Stomach (tissue), 19 donors: ENCODE results near the gene EOLA2. TPM values are rescaled to one million over a fixed set of nuclear protein-coding genes. Genes with fewer than 3 reads are reported as not detected.

Experiments used
- DNase-seq, 2 donors: peaks; one replicate each; pipeline versions ENCODE4 v3.0.0 to v3.0.0-alpha.2; 2013 to 2019
- H3K27ac ChIP-seq, 5 donors: fragments of 200-600 bp in 4 of 5; sonication (generic) in 4 of 5; one replicate each; pipeline ENCODE4 v1.5.1; 2013 to 2019; ENCODE audit warnings: mild to moderate bottlenecking in 1 of 5, moderate library complexity in 1 of 5
- H3K27me3 ChIP-seq, 3 donors: fragments of 200-600 bp; sonication (generic); one replicate each; pipeline ENCODE4 v1.5.1; 2017 to 2019; ENCODE audit warnings: mixed run types in 1 of 3
- H3K36me3 ChIP-seq, 4 donors: fragments of 200-600 bp; sonication (generic); 1 replicate in 3 of 4; 2 replicates in 1 of 4; pipeline ENCODE4 v1.5.1; 2016 to 2019
- H3K4me1 ChIP-seq, 4 donors: fragments of 200-600 bp; sonication (generic); one replicate each; pipeline ENCODE4 v1.5.1; 2016 to 2019
- H3K4me3 ChIP-seq, 4 donors: fragments of 200-600 bp; sonication (generic) in 3 of 4; one replicate each; pipeline ENCODE4 v1.5.1; 2016 to 2019; ENCODE audit warnings: mild to moderate bottlenecking in 1 of 4
- H3K9me3 ChIP-seq, 4 donors: fragments of 200-600 bp; sonication (generic); one replicate each; pipeline ENCODE4 v1.5.1; 2016 to 2019
- CTCF ChIP-seq, 7 experiments: fragments of 450-650 bp in 4 of 7; fragments of 200-600 bp in 3 of 7; sonication (generic) in 3 of 7; IDR thresholded peaks; one replicate each; pipeline ENCODE4 v1.5.1; 2016 to 2019; ENCODE audit warnings: antibody characterized with exemption in 7 of 7, control low read depth in 2 of 7, mild to moderate bottlenecking in 1 of 7
- EP300 ChIP-seq: sonication (generic); formaldehyde crosslinking; IDR thresholded peaks from one replicate; pipeline ENCODE4 v1.6.1; 2017; ENCODE audit warnings: antibody characterized with exemption
- POLR2A ChIP-seq, 4 donors: fragments of 450-650 bp; IDR thresholded peaks; one replicate each; pipeline ENCODE4 v1.6.1; 2016; ENCODE audit warnings: antibody characterized with exemption in 4 of 4, control low read depth in 2 of 4, mild to moderate bottlenecking in 1 of 4, moderate library complexity in 1 of 4
- POLR2AphosphoS5 ChIP-seq, 3 donors: sonication (generic); formaldehyde crosslinking; IDR thresholded peaks; one replicate each; pipeline ENCODE4 v1.6.1; 2016; ENCODE audit warnings: antibody characterized with exemption in 3 of 3
- WGBS, 5 donors: extraction: QIAGEN DNeasy Blood & Tissue Kit in 3 of 5; methylation state at CpG; one replicate each; pipeline versions ENCODE4 v1.1.5 to v1.1.7; 2013 to 2018; 5-methylcytosine and 5-hydroxymethylcytosine counted together
- intact Hi-C: fragments of 100-400 bp; cut with DNase I; formaldehyde crosslinking; loops from one replicate; pipeline ENCODE4 v1.15.1; 2023; ENCODE audit warnings: low total_unique reads
- long read RNA-seq, 10 donors: transcript quantifications; one replicate each; lab custom pipeline, GENCODE V29; 2026
- polyA plus RNA-seq, 3 donors: library from polyadenylated mRNA; stranded (reverse); fragments of 200-250 nt; gene quantifications; one replicate each; pipeline ENCODE4 v1.2.3, GENCODE V29; 2013
- total RNA-seq, 5 donors: library from RNA; depleted of rRNA; stranded (reverse); fragments of >200 nt; gene quantifications; one replicate each; pipeline versions ENCODE4 v1.1.0 to v1.2.3, GENCODE V29; 2014 to 2016
- donor health status: healthy with polysubstance abuse.
- donor health status: Bipolar disorder and iron deficiency.
- donor health status: healthy.

Gene EOLA2
- total RNA-seq (100 to 1,000 TPM in 1 of 5 donors, 10 to 100 TPM in 2, 1 to 10 TPM in 2; 4.9 to 106 (median 23.7) TPM), polyA plus RNA-seq (10 to 100 TPM; 21.0 to 28.1 (median 22.0) TPM)
- long read RNA-seq, donor 1, partial matches to known transcripts, result 0 of 2 reads
- long read RNA-seq, donor 1, other reads (novel, unspliced or antisense), result 0 of 2 reads
- long read RNA-seq, donor 2, partial matches to known transcripts, result 0 of 2 reads
- long read RNA-seq, donor 2, other reads (novel, unspliced or antisense), result 0 of 2 reads
- long read RNA-seq, donor 3, partial matches to known transcripts, result 0 of 2 reads
- long read RNA-seq, donor 3, other reads (novel, unspliced or antisense), result 0 of 2 reads
- long read RNA-seq, donor 4, result 0 reads
- long read RNA-seq, donor 5, partial matches to known transcripts, result 0 of 3 reads
- long read RNA-seq, donor 5, other reads (novel, unspliced or antisense), result 0 of 3 reads
- long read RNA-seq, donor 6, transcript CXorf40B-203 (5 exons, 1,653 nt), result major isoform, 6 of 7 reads
- long read RNA-seq, donor 6, partial matches to known transcripts, result 0 of 7 reads
- long read RNA-seq, donor 6, other reads (novel, unspliced or antisense), result 0 of 7 reads
- long read RNA-seq, donor 7, result 0 reads
- long read RNA-seq, donor 8, partial matches to known transcripts, result 0 of 6 reads
- long read RNA-seq, donor 8, other reads (novel, unspliced or antisense), result 0 of 6 reads
- long read RNA-seq, donor 9, partial matches to known transcripts, result 0 of 5 reads
- long read RNA-seq, donor 9, other reads (novel, unspliced or antisense), result 0 of 5 reads
- long read RNA-seq, donor 10, partial matches to known transcripts, result 0 of 2 reads
- long read RNA-seq, donor 10, other reads (novel, unspliced or antisense), result 0 of 2 reads

- Histone ChIP-seq H3K4me3 (peak within 1 kb of the TSS; percentile 55 to 77 (median 68)), H3K4me1 (peaks cover 0 to 8% (median 6%) of the 10 kb centered on the region in 4 donors), H3K27ac (peak within 1 kb of the TSS; percentile 78 to 95 (median 94)), H3K36me3 (peaks cover 0 to 13% (median 8%) of the 10 kb centered on the region in 4 donors), H3K9me3 (no peaks in the 10 kb centered on the region), H3K27me3 (no peaks in the 10 kb centered on the region)
- WGBS, 5 donors, result 0 to 68% (median 10%) methylated on average over 14 to 39 of the region's 39 CpGs
- peak; percentile 94 to 99 for DNase-seq
- intact Hi-C loops, result no loop called here
- TF ChIP-seq CTCF (IDR thresholded peaks at IDR 0.05) (peak in 5 of 7 experiments; percentile 20 to 70 (median 57)), EP300 (peak; percentile 81), POLR2A (IDR thresholded peaks at IDR 0.05) (peak in 1 of 4 donors; percentile 70), POLR2AphosphoS5 (IDR thresholded peaks at IDR 0.05) (peak; percentile 90 to 94 (median 91))
These were observed at the start of gene EOLA2 for GRCh38 chrX:149938427-149938880. Gene EOLA2, minus strand, starts transcription at chrX:149938491. Its CDS starts 4,617 bp downstream, at chrX:149933874.

GRCh38 chrX:149987613-149988012 is 49.3 kb upstream of the EOLA2 start:
- Histone ChIP-seq H3K4me3 (no peak overlapping the region), H3K36me3 (no peaks in the 10 kb centered on the region), H3K9me3 (no peaks in the 10 kb centered on the region), H3K4me1 (no peaks in the 10 kb centered on the region), H3K27me3 (no peaks in the 10 kb centered on the region), H3K27ac (no peak overlapping the region)
- TF ChIP-seq POLR2AphosphoS5 (IDR thresholded peaks at IDR 0.05) (no peak), CTCF (IDR thresholded peaks at IDR 0.05) (no peak), POLR2A (IDR thresholded peaks at IDR 0.05) (no peak), EP300 (no peak)
- intact Hi-C loops, result no loop called here
- no peak for DNase-seq

GRCh38 chrX:149984411-149984810 is 46.1 kb upstream of the EOLA2 start:
- intact Hi-C loops, result no loop called here

More at GRCh38 chrX:149984411-149984810, 46.1 kb upstream of the EOLA2 start:
- TF ChIP-seq POLR2AphosphoS5 (IDR thresholded peaks at IDR 0.05), result no peak
- TF ChIP-seq EP300, result no peak
- TF ChIP-seq POLR2A (IDR thresholded peaks at IDR 0.05), result no peak
- no peak for TF ChIP-seq CTCF (IDR thresholded peaks at IDR 0.05)
- no peaks in the 10 kb centered on the region for H3K27me3 ChIP-seq
- no peak overlapping the region for H3K4me3 ChIP-seq
- no peaks in the 10 kb centered on the region for H3K4me1 ChIP-seq
- no peak overlapping the region for H3K27ac ChIP-seq
- DNase-seq, result no peak
- H3K9me3 ChIP-seq, result no peaks in the 10 kb centered on the region
- 62 to 94% (median 91%) methylated on average over 1 of the region's 1 CpG for WGBS, 5 donors
- H3K36me3 ChIP-seq, result no peaks in the 10 kb centered on the region
